HEK293 (cell line): Measurements from ENCODE around the gene CCDC122.

Source experiments
- GLI2 ChIP-seq: fragments of 450-650 bp; formaldehyde crosslinking; IDR thresholded peaks from 2 replicates; pipeline ENCODE4; 2017; ENCODE audit warnings: missing biosample characterization, missing genetic modification characterization, low read depth, borderline replicate concordance
- ZNF366 ChIP-seq: fragments of 450-650 bp; formaldehyde crosslinking; conservative IDR thresholded peaks from 2 replicates; pipeline ENCODE4 v1.5.1; 2016; ENCODE audit warnings: missing biosample characterization, missing genetic modification characterization
- TF ChIP-seq, protein P1 (sequence below): fragments of 450-650 bp; formaldehyde crosslinking; IDR thresholded peaks from 2 replicates; pipeline ENCODE4 v1.5.1; 2016; ENCODE audit warnings: missing biosample characterization, missing genetic modification characterization

DNA sequence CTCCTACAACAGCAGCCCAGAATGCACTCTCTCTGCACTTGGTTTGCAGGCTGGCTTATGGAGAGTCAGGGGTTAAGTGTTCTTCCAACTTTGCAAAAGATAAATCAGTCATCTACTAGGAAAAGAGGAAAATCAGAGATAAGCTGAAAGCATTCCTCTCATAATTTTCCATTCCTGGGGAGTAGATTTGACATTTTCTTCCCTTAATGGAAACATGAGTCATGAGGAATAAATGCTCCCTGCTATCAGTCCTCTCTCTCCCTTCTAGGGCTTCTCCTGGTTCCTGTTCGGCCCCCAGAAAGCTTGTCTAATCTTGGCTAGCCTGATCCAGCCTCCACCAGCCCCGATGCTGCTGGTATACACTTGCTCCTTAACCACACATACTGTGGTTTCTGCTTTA is 64.3 kb downstream of the CCDC122 start:
- TF ChIP-seq ZNF366 (tag by site-specific recombination) (no peak), GLI2 (tag by site-specific recombination) (peak; percentile 34; the same call in 1 of the 2 replicates)
- TF ChIP-seq, protein P1, sequence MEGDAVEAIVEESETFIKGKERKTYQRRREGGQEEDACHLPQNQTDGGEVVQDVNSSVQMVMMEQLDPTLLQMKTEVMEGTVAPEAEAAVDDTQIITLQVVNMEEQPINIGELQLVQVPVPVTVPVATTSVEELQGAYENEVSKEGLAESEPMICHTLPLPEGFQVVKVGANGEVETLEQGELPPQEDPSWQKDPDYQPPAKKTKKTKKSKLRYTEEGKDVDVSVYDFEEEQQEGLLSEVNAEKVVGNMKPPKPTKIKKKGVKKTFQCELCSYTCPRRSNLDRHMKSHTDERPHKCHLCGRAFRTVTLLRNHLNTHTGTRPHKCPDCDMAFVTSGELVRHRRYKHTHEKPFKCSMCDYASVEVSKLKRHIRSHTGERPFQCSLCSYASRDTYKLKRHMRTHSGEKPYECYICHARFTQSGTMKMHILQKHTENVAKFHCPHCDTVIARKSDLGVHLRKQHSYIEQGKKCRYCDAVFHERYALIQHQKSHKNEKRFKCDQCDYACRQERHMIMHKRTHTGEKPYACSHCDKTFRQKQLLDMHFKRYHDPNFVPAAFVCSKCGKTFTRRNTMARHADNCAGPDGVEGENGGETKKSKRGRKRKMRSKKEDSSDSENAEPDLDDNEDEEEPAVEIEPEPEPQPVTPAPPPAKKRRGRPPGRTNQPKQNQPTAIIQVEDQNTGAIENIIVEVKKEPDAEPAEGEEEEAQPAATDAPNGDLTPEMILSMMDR (tag by site-specific recombination) = no peak
